Mucosa of descending colon (tissue), 3 donors: ENCODE measurements around the gene MMP15. TPM values are rescaled to one million over a fixed set of nuclear protein-coding genes. Genes with fewer than 3 reads are reported as not detected.
"Not testable (repeated sequence)": the region's sequence is repeated elsewhere in the genome, so short reads cannot be mapped to it uniquely, and the experiment has no call there.

Experiments used
- ATAC-seq: fragments of 200-7000 bp; cut with Tn5 transposase; one replicate; pipeline ENCODE4 v1.9.1; 2020; ENCODE audit warnings: mild to moderate bottlenecking, moderate library complexity
- DNase-seq, 3 donors: peaks; one replicate each; pipeline ENCODE4 v3.0.0-alpha.2; 2020
- H3K36me3 ChIP-seq: fragments of 200-600 bp; one replicate; pipeline ENCODE4 v1.8.0; 2021; ENCODE audit warnings: low read depth, mild to moderate bottlenecking
- H3K4me1 ChIP-seq: fragments of 200-600 bp; one replicate; pipeline ENCODE4 v1.8.0; 2021; ENCODE audit warnings: low read depth, mild to moderate bottlenecking
- H3K4me3 ChIP-seq: fragments of 200-600 bp; one replicate; pipeline ENCODE4 v1.8.0; 2021; ENCODE audit warnings: mild to moderate bottlenecking
- H3K9me3 ChIP-seq: fragments of 200-600 bp; one replicate; pipeline ENCODE4 v1.8.0; 2021; ENCODE audit warnings: mild to moderate bottlenecking
- intact Hi-C, 2 donors: fragments of 100-400 bp; cut with DNase I in 1 of 2; cut with micrococcal nuclease in 1 of 2; formaldehyde crosslinking; loops; one replicate each; pipeline versions ENCODE4 v1.11.0 to v1.11.1; 2022; cut with DNase I, micrococcal nuclease
- total RNA-seq, 3 donors: library from RNA; stranded (reverse); fragmentation: NEBNext Ultra II Directional in 2 of 3; extraction: Animal tissue kit (Norgen Biotek cat#: 25700) in 2 of 3; gene quantifications; one replicate each; pipeline versions ENCODE4 v1.2.1 to v1.2.4, GENCODE V29; 2021 to 2023
- TF ChIP-seq, protein P1 (sequence below): fragments of 200-600 bp; IDR thresholded peaks from one replicate; pipeline ENCODE4 v1.8.0; 2022; ENCODE audit warnings: antibody characterized with exemption, mild to moderate bottlenecking
- donor health status: DM: no; HTN: no; CAD: no; lungs with moderate emphysema.
- donor health status: DM: no; HTN: no; CAD: no.
- donor health status: DM: no; HTN: yes; CAD: no.

Gene MMP15
- total RNA-seq, 3 donors from 2014 or later, result 57.9 to 140 (median 96.5) TPM

DNA sequence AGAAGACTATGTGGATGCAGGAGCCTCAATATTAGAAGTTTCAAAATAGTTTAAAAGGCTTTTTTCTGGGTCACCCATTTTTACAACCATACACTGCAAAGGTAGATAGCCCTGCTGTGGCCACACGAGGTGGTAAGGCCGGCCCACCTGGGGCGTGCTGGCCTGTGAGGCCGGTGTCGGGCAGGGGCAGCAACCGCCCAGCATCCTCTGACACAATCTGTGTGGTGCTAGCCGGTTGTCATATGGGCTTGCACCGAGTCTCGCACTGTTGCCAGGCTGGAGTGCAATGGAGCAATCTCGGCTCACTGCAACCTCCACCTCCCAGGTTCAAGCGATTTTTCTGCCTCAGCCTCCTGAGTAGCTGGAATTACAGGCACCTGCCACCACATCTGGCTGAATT lies 59.6 kb downstream of the MMP15 start:
- no peaks in the 10 kb centered on the region for H3K4me1 ChIP-seq
- no peak overlapping the region for H3K4me3 ChIP-seq
- no peak for ATAC-seq
- DNase-seq, result no peak
- TF ChIP-seq, protein P1, sequence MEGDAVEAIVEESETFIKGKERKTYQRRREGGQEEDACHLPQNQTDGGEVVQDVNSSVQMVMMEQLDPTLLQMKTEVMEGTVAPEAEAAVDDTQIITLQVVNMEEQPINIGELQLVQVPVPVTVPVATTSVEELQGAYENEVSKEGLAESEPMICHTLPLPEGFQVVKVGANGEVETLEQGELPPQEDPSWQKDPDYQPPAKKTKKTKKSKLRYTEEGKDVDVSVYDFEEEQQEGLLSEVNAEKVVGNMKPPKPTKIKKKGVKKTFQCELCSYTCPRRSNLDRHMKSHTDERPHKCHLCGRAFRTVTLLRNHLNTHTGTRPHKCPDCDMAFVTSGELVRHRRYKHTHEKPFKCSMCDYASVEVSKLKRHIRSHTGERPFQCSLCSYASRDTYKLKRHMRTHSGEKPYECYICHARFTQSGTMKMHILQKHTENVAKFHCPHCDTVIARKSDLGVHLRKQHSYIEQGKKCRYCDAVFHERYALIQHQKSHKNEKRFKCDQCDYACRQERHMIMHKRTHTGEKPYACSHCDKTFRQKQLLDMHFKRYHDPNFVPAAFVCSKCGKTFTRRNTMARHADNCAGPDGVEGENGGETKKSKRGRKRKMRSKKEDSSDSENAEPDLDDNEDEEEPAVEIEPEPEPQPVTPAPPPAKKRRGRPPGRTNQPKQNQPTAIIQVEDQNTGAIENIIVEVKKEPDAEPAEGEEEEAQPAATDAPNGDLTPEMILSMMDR, result no peak
- H3K9me3 ChIP-seq, result no peaks in the 10 kb centered on the region
- H3K36me3 ChIP-seq, result no peaks in the 10 kb centered on the region
- intact Hi-C loops, result no loop called here

DNA sequence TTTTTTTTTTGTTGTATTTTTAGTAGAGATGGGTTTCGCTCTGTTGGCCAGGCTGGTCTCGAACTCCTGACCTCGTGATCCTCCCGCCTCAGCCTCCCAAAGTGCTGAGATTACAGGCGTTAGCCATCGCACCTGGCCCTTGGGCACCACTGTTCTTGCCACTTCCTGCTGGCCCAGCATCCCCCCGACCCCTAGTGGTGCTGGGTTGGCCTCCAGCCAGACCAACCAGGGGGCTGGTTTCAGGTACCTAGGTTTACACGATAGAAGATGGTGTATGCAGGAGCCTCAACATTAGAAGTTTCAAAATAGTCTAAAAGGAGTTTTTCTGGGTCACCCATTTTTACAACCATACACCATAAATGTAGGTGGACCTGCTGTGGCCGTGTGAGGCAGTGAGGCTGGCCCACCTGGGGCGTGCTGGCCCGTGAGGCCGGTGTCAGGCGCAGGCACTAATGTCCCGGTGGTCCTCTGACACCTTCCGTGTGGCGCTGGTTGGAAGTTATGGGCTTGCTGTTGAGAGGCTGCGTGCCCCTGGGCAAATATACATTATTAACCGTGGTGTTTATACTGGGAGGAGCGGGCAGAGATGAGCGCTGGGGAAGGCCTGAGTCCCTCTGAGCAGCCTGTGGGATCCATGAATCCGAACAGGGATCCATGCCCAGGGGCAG lies 60.2 kb downstream of the MMP15 start:
- Histone ChIP-seq H3K9me3 (no peaks in the 10 kb centered on the region), H3K4me1 (no peaks in the 10 kb centered on the region), H3K36me3 (no peaks in the 10 kb centered on the region), H3K4me3 (no peak overlapping the region)
- TF ChIP-seq, protein P1, result no peak
- intact Hi-C loops, result no loop called here
- ATAC-seq (no peak), DNase-seq (no peak)

DNA sequence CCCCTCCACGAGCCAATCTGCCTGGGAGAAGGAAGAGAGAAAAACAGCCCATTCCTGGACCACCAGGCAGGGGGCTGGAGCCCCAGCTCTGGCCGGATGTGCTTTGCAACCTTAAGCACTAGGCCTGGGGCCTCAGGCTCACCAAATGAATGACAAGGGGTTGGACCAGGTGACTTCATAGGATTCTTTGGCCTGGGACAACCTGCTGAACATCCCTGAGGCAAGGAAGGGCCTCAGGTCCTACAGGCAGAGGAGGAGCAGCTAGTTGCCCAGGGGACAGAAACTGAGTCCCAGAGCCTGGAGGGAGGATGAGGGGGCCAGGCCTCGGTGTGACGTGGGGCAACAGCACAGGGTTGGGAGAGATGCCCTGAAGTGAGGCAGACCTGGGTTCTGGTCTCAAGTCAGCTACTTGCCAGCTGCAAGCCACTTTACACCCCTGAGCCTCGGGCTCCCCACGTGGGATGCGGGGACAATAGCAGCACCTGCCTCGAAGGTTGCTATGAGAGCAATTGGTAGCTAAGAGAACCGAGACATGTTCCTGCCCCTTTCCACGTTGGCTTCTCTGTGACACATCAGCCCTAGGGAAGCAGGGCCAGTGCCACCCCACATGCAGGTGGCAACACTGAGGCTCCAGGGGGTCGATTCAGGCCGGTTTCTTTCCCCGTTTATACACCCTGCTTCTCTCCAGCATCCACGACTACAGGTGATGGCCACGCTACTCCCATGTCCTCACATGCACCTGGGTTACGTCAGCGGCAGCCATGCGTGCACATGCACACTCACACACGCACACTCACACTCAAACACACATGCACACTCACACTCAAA lies 61.0 kb downstream of the MMP15 start:
- ATAC-seq (no peak), DNase-seq (no peak)
- Histone ChIP-seq H3K9me3 (no peaks in the 10 kb centered on the region), H3K4me3 (no peak overlapping the region), H3K4me1 (no peaks in the 10 kb centered on the region), H3K36me3 (no peaks in the 10 kb centered on the region)
- intact Hi-C loops, result no loop called here
- TF ChIP-seq, protein P1, result no peak

DNA sequence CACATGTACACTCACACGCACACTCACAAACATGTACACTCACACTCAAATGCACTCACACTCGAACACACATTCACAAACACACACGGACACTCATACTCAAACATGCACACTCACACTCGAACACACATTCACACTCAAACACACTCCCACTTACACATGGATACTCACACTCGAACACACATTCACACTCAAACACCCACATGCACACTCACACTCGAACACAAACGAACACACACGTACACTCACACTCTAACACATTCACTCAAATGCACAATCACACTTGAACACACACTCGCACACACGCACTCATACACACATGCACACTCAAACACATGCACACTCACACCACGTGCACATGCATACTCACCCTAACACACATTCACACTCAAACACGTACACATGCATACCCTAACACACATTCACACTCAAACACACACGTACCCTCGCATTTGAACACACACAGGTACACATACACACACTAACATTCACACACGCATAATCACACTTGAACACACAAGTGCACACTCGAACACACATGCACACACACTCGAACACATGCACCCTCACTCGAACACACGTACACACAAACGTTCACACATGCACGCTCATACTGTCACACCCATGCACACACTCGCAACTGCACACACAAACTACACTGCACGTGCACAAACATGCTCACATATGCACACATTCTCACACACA lies 61.8 kb downstream of the MMP15 start:
- Histone ChIP-seq H3K4me1 (no peaks in the 10 kb centered on the region), H3K4me3 (no peak overlapping the region), H3K9me3 (no peaks in the 10 kb centered on the region), H3K36me3 (no peaks in the 10 kb centered on the region)
- intact Hi-C loops, result no loop called here
- TF ChIP-seq, protein P1, result no peak
- ATAC-seq, result no peak
- DNase-seq, result no peak

DNA sequence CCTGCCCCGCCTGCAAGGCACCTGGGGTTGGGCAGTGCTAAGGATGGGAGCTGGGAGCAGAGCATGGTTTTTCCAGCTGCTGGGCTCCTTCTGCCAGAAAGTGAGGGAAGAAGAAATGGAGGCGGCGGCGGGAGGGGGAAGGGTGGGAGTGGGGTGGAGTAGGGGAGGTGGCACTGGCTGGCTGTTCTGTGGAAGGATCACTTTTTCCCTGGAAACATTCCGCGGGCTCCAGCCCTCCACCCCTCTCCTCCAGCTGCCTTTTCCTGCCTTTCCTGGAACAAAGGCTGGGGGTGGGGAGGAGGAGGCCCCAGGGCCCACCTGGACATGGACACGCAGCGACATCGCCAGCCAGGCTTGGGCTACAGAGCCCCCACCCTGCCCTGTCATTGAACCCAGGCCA lies 62.5 kb downstream of the MMP15 start:
- Histone ChIP-seq H3K4me1 (no peaks in the 10 kb centered on the region), H3K4me3 (no peak overlapping the region), H3K36me3 (no peaks in the 10 kb centered on the region), H3K9me3 (no peaks in the 10 kb centered on the region)
- TF ChIP-seq, protein P1, result no peak
- DNase-seq (no peak), ATAC-seq (no peak)
- intact Hi-C loops, result no loop called here

DNA sequence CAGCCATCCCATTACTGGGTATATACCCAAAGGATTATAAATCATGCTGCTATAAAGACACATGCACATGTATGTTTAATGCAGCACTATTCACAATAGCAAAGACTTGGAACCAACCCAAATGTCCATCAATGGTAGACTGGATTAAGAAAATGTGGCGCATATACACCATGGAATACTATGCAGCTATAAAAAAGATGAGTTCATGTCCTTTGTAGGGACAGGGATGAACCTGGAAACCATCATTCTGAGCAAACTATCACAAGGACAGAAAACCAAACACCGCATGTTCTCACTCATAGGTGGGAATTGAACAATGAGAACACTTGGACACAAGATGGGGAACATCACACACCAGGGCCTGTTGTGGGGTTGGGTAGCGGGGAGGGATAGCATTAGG lies 64.8 kb downstream of the MMP15 start:
- H3K9me3 ChIP-seq, ATAC-seq, H3K4me1 ChIP-seq, H3K36me3 ChIP-seq, DNase-seq, H3K4me3 ChIP-seq, intact Hi-C loops: not testable (repeated sequence)
